SU-DHL-6 (cell line): ENCODE data around the gene CD83.

Experiments
- CTCF ChIP-seq: fragments of 200-600 bp; sonication (generic); IDR thresholded peaks from one replicate; pipeline ENCODE4 v1.5.1; 2017; ENCODE audit warnings: antibody characterized with exemption, mild to moderate bottlenecking, low read length, moderate library complexity; ENCODE audit not compliant: insufficient read depth, poor library complexity, severe bottlenecking
- EZH2phosphoT487 ChIP-seq: fragments of 200-600 bp; sonication (generic), shearing (Covaris generic); conservative IDR thresholded peaks from 2 replicates; pipeline ENCODE4 v1.6.1; 2018; ENCODE audit warnings: mild to moderate bottlenecking, antibody characterized with exemption, low read length, moderate library complexity, mixed read lengths

- TF ChIP-seq CTCF (no peak), EZH2phosphoT487 (no peak)
Measured at GRCh38 chr6:14153228-14153627, 35.7 kb downstream of the CD83 start.
